Stimulated activated CD4-positive, alpha-beta T cell treated with anti-CD3 and anti-CD28 coated beads, Interleukin-1b, Interleukin-23, amount 100 ng/mL, for 4 hours (primary cell): Measurements from ENCODE around the gene PXDC1.

Experiments used
- DNase-seq, 2 donors: peaks; one replicate each; pipeline ENCODE4 v3.0.0-alpha.2; 2020; ENCODE audit warnings: low read depth in 2 of 2

The PXDC1 gene, protein sequence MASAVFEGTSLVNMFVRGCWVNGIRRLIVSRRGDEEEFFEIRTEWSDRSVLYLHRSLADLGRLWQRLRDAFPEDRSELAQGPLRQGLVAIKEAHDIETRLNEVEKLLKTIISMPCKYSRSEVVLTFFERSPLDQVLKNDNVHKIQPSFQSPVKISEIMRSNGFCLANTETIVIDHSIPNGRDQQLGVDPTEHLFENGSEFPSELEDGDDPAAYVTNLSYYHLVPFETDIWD

DNA sequence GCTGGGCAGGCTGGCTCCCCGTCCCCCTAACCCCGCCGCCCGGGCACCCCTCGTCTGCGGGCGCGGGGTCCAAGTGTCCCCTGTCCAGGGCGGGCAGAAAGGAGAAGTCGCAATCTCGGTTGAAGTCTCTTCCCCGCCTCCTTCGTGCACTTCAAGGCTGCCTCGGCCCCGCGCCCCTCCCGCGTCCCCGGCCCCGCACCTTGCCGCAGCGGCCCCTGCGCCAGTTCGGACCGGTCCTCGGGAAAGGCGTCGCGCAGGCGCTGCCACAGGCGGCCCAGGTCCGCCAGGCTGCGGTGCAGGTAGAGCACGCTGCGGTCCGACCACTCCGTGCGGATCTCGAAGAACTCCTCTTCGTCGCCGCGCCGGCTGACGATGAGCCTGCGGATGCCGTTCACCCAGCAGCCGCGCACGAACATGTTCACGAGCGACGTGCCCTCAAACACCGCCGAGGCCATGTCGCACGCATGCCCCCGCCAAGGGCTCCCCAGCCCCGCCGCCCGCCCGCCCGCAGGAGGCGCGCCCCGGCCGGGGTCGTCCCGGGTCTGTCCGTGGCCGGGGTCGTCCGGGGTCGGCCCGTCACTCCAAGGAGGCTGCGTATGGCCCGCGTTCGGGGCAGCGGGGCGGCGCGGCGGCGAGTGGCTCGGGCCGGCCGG is at the start of gene PXDC1:
PXDC1 (minus strand) TSS at position 637 of the 653 bp plus-strand sequence; CDS start at position 455, 182 bp downstream.
- peak in 1 of 2 donors; percentile 23 for DNase-seq

DNA sequence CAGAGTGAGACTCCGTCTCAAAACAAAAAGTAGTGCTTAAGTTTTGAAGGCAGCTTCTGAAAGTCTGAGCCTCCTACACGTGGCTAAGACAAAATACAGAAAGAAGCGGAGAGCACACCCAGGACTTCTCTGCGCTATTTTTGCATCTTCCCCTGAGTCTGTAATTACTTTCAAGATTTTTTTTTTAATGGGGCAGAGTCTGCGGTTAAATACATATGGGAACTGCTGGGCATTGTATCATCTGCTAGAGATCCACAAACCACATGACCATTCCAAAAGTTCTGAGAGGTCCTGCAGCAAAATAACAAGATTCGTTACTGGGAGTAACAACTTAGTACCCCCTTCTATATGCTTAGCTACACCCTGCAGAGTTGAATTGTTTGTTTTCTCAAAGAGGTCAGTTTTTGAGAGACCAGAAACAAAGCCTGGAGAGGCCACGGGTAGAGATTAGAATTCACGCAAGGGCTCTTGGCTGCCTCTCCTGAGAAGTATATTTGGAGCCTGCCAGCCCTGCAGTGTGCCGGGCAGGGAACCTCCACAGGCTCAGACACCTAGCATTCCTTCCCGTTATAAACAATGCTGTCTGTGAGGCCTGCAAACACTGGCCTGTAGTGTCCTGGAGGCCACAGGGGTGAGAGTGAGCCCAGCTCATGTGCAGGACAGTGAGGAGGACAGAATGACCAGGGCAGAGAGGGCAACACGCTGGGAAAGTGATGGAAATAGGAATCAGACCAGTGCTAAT is 49.5 kb upstream of the PXDC1 start:
- DNase-seq: no peak

DNA sequence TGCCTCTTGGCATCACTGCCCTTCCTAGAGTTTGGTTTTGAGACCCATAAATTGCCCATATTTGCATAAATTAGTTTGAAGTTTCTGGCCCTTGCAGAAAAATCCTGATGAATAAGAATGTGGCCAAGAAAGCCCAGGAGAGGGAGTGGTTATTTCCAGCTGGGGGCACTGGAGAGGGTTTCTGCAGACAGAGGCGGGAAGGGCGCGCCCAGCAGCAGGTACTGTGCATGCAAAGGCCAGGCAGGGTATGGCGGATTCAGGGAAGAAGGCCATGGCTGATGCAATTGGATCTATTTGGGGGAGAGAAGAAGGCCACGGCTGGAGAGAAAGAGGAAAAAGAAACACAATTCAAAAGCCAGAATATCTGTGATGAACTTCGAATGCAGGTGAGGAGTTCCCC is 48.2 kb upstream of the PXDC1 start:
- DNase-seq: no peak

DNA sequence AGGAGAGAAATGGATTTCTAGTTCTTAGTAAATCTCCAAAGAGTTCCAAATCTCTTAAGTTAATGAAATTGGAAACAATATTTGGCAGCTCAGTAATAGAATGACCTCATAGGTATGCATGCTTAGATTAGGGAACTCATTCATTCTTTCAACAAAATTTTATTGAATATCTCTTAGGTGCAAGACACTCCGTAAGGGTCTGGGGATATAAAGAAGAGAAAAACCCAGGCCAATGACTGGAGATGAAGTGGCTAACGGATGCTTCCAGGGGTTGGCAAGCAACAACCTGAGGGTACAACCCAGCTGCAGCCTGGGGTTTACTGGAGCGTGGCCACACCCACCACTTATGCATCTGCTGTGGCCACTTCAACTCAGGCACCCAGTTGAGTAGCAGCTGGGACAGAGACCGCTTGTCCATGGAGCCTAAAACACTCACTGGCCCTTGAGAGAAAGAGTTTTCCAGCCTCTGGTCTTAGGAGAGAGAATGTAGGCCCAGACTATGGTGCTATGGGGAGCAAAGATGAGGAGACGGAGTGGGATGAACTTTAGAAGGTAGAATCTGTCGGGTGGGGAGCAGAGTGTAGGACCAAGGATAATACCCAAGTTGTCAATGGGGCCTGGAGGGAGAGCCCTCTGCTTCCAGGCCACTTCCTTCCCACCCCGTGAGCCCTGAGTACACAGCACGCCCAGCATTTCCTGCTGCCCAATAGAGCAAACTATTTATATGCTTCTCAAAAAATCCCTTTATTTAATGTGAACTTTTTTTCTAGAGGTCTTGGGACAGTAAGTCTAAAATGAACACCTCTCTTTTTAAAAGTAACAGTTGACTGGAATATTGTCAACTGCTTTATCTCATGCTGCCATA is 46.8 kb upstream of the PXDC1 start:
- DNase-seq: no peak

DNA sequence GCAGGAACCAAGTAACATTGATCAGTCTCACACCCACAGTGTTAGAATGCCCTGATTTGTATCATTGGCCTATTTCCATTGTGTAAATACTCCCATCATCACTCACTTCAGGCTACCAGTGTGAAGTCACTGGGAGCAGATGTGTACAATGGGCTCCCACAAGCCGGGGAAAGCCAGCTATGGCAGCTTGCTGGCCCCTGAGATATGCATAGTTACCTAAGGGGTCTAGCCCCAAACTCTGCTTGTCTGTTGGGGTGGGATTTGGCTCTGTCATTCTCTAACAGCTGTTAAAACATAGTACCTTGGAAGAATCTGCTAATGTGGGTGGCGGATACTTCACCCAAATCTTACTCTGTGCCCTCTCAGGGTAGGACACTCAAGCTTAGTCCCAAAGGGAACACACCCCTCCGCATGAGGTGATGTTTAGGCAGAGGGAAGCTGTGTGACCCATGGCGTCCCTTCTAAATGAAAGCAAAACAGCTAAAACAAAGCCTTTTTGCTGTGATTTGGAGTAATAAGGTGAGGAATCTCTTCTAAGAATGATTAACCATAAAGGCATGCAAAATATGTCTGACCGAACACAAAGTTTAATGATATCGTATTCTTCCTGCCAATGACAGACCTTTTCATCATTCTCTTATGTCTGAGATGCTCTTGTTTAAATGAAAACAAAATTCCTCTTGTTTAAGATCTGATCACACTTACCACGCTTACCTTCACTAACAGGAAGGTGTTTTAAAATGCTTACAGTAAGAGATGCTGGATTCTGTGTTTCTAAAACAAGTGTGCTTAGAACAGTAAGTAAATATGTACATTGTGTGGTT is 45.9 kb upstream of the PXDC1 start:
- no peak for DNase-seq

DNA sequence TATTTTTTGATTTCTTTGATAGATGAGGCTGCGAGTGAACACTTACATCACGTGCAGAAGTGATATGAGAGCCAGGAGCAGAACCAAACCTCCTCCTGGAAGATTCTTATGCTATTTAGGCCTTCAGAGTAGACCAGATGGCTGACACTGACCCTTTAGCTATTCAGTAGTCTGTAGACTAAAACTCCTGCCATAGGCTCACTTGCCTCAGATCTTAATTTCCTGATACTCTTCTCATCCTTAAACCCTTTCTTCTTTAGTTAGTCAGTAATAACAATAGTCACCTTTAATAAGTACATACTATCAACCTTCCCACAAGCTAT is 45.2 kb upstream of the PXDC1 start:
- DNase-seq: no peak

DNA sequence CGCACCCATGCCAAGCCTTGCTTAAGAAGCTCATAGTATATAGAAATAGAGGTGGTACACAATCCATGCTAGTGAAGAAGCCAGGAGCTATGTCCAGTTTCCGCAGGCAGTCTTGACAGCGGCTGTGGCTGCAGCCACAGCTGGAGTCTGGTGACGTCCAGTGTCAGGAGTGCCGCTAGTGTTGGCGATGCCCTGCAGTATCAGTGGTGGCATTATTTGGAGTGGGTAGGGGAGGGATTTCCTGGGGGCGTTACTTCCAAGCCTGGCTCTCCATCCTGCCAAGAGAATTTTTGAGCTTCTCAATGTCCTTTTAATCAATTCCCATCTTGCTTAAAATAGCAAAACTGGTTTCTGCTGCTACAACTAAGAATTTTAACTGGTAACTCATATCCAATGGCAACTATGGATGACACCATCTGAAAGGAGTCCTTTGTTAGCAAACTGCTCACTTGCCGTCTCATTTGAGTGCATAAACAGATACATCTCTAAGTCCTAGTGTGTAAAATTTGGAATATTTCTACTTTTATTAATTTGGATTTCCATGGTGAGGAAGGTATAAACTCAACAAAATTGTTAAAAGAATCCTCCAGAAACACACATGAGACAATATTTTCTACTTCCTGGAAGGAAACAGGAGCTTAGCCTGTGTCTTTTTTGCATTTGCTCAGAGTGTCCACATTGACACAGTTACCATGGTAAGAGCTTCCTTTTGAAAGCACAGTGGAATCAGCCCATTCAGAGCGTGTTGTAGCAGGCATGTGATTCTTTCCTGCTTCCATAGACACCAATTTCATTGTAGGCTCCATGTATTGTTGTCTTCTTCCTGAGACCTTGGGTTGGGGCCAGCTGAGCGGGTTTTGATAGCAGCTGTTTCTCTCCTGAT is 44.6 kb upstream of the PXDC1 start:
- DNase-seq: no peak

DNA sequence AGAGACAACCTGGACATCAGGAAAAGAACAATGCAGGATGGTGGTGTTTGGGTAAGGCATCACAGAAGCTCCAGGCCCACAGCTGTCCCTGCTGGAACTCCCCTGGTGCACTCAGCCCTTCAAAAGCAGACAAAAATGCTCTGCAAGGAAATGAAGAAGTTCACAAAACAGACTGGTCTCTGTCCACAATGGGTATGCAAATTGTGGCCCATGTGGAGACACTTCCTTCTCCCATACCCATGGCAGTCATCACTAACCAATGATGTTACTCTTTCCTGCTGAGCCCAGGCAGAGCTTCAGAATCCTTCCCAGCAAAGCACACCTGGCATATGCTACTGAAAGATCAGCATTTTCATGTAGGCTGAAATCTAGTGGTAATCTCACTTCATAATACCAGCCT is 42.6 kb upstream of the PXDC1 start:
- DNase-seq: no peak

DNA sequence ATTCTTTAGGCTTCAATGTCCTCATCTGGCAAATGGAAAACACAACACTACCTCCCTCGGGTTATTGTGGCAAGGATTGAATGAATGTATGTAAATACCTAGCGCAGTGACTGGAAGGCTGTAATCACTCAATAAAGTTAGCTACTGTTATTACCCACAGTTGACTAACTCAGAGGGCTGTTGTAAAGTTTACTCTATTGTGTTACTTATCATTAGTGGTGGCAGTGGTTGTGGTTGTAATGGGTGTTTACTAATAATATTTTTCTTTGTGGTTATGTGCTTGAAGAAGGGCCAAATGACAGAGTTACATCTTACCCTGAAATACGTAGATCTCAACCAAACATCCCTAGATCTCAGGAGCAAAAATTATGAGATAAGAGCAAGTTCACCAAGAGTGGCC is 42.0 kb upstream of the PXDC1 start:
- DNase-seq: no peak

DNA sequence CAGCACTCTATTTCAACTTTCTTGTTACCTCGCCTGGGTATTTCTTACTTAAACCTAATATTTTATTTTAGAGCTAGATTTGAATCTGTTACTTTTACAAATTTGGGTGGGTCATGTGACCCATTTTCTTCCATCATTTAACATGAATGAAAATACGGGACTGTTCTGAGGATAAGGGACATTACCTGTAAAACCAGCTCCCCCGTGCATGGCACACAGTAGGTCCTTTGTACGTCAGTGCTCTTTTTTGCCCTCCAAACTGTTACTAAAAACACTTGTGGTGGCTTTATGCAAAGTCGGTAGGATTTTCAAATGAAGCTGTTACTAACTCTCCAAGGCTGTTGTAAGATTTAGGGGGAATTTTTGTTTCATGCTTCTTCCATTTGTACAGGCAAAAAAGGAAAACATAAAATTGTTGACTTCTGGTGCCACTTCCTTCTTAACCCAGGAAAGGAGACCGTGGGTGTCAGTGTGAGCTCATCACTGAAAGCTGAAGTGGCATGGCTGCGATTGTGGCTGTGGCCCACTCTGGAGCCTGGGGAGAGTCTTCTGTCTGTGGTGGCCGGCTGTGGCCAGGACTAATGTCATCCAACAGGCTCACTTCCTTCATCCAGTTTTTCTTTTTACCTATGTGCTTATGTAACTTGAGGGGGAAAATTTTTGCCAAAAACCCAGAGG is 40.2 kb upstream of the PXDC1 start:
- no peak for DNase-seq

DNA sequence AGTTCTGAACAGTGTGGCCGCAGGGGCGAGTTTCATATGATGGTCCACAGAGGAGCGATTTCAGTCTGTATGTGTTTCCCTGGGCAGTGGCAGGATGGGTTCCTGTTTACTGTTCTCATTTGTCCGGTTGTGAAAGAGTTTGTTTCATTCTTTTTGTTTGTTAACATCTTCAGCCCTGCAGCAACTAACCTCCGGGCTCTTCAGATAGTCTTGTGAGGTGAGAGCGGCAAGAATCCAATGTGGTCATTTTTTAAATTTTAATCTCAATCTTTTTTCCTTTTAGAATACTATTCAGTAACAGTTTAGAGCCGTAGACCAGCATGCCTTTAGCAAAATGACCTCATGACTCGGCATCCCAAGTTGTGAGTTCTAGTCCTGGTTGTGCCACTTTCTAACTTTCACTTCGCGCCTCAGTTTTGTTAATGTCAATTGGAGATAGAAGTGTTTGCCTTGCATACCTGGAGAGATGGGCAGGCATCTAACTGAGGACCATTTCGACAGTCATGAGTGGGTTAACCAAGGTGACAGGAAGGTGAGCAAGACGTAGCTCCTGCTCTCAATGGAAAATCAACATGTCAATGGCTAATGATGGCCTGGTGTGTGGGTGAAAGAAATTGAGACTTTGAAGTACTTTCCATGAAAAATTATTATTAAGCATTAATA is 38.5 kb upstream of the PXDC1 start:
- no peak for DNase-seq

DNA sequence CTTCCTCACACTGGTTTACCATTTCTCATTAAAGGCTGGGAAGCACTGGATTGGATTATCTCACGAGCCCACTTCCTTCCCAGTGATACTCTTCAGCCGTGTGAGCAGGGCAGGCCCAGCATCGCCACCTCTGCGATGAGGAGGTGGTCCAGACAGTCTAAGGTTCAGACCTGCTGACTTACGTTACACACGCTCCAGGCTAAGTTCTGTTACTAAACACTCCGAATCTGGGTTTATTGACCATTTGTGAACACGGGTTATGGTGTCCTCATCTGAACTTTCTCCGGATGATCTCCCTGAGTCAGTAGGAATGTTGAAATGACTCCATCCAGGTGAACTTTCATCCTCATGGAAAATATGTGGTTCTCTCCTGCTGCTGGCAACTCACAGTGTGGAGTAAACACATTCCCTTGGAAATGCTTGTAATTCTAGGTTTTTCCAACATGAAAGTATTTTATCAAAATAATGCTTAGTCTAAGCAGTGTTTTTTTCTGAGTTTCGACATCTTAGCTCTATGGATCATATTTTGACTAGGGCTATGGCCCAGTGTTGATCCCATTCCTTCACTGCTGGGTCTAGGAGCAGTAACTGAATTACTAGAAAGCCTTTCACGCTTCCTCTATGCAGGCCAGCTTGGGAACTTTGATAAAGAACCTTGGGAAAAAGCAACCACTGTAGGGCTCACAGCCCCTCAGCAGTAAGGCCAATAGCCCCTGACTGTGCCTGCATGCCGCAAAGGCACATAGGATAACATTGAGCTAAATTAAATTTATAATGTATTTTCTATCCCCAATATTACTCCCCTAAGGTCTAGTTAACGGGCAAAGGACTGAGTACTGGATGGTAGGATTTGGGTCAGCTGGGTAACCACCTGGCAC is 37.7 kb upstream of the PXDC1 start:
- no peak for DNase-seq

DNA sequence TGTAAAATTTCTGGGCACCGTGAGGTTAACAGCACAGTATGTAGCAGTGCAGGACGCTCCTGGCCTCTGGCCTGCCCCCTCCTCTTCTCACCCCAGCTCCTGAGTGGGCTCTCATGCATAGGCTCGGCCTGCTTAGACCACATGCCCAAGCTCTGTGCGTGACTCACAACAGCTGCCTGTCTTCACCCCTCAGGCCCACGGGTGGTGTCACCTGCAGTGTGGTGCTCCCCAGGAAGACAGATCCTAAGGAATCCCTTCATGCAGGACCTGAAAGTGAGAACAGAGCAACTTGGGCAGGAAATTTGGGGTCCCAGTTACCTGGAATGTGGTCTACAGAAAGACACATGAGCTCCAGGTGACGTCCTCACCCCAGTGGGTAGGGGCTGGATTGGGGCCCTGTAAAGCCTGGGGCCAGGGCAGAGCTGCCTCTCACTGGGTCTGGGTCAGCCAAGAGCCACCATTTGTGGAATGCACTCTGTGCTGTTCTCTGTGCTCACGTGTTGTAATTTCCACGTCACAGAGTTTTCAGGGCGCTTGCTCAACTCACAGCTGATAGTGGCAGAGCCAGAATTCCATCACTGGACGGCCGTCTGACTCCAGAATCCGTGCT is 37.0 kb upstream of the PXDC1 start:
- DNase-seq: no peak

DNA sequence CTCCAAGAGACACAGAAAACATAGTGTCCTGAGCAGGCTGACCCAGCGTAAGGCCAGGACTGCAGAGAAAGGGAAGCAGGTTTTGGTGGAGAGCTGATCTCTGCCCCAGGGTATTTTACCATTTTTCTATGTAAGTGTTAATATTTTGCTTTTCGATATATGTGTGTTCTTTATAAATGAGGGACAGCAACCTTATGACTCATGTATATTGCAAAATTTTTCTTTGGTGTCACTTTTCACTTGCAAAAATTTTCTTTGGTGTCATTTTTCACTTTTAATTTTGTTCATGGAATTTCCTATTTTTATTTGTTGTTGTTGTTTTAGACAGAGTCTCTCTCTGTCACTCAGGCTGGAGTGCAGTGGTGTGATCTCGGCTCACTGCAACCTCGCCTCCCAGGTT is 34.6 kb upstream of the PXDC1 start:
- DNase-seq: no peak

DNA sequence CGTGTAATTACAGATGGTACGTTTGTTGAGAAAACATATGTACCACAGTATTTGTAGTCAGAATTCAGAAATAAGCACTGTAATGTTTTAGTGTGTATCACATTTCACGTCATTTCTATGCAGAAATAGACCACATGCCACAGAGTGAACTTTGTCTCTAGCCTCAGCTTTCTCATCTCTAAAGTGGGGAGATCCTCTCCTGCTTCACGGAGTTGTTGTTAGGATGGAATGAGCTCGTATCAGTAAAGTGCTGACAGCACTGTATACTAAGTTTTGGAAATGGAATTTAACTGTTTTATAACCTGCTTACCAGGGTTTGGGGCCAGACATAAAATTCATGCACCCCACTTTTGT is 34.2 kb upstream of the PXDC1 start:
- no peak for DNase-seq

DNA sequence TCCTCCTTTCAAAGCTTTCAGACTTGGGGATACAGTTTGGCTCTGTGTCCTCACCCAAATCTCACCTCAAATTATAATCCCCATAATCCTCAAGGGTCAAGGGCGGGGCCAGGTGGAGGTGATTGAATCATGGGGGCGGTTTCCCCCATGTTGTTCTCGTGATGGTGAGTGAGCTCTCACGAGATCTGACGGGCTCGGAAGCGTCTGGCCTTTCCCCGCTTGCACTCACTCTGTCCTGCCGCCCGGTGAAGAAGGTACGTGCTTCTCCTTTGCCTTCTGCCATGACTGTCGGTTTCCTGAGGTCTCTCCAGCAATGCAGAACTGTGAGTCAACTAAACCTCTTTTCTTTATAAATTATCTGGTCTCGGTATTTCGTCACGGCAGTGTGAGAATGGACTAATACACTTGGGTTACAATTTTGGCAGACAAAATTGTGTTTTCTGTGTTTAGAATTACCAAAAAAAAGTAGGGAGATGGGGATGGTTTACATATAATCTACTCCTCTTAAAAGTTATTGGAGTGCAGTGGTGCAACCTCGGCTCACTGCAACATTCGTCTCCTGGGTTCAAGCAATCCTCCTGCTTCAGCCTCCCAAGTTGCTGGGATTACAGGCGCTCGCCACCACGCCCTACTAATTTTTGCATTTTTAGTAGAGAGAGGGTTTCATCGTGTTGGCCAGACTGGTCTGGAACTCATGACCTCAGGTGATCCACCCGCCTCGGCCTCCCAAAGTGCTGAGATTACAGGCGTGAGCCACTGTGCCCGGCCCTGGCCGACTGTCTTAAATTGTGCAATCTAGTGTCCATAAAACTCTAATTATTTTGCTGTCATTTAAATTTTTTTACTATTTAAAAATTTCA is 33.6 kb upstream of the PXDC1 start:
- no peak for DNase-seq

DNA sequence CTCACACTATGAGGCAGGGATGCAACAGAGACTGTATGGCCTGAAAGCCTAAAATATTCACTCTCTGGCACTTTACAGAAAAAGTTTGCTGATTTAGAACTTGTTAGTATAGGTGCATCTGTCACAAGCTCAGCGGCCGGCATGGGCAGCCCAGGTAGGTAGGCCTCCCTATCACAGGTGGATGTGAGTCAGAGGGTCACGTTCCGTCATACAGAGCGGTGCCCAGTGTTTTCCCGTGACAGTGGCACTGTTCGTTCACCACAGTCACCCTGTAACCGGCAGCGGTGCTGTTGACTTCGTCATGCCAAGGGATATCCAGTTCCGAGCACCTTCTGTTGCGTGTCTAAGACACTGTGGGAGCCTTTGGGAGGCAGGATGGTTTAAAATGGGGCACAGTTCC is 32.9 kb upstream of the PXDC1 start:
- DNase-seq: no peak
